Endothelial cell of umbilical vein (primary cell): ENCODE results near the gene MED14.

Source experiments
- CTCF ChIP-seq, 2 donors: IDR thresholded peaks; 1 replicate in 1 of 2; 2 replicates in 1 of 2; pipeline ENCODE4 v1.5.1; 2011; ENCODE audit warnings: low read length in 2 of 2, mild to moderate bottlenecking in 2 of 2, moderate library complexity in 2 of 2, control low read depth in 1 of 2, inconsistent platforms in 1 of 2, low read depth in 1 of 2; ENCODE audit not compliant: insufficient read depth in 1 of 2; ENCODE audit errors: extremely low read depth in 1 of 2
- POLR2AphosphoS5 ChIP-seq: IDR thresholded peaks from 2 replicates; pipeline ENCODE4 v1.6.1; 2012; ENCODE audit warnings: low read depth, mild to moderate bottlenecking, control low read depth, low read length, moderate library complexity; ENCODE audit not compliant: insufficient read depth

- no peak for TF ChIP-seq POLR2AphosphoS5
- no peak for TF ChIP-seq CTCF (IDR thresholded peaks at IDR 0.05; ENCODE audit: extremely low read depth in 1 of 2, insufficient read depth in 1 of 2, low read depth in 1 of 2, low read length in 2 of 2)
These were observed 111.7 kb downstream of the MED14 start for GRCh38 chrX:40623665-40624064.
